ENCODE results near the gene INPP5E.

GRCh38 chr9:136463578-136463977 lies 23.9 kb upstream of the INPP5E start:
- TF ChIP-seq, protein P1, sequence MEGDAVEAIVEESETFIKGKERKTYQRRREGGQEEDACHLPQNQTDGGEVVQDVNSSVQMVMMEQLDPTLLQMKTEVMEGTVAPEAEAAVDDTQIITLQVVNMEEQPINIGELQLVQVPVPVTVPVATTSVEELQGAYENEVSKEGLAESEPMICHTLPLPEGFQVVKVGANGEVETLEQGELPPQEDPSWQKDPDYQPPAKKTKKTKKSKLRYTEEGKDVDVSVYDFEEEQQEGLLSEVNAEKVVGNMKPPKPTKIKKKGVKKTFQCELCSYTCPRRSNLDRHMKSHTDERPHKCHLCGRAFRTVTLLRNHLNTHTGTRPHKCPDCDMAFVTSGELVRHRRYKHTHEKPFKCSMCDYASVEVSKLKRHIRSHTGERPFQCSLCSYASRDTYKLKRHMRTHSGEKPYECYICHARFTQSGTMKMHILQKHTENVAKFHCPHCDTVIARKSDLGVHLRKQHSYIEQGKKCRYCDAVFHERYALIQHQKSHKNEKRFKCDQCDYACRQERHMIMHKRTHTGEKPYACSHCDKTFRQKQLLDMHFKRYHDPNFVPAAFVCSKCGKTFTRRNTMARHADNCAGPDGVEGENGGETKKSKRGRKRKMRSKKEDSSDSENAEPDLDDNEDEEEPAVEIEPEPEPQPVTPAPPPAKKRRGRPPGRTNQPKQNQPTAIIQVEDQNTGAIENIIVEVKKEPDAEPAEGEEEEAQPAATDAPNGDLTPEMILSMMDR (IDR thresholded peaks at IDR 0.05) = no peak
- no peak for TF ChIP-seq POLR2A (IDR thresholded peaks at IDR 0.05)

Measured in lower leg skin (tissue), 3 donors.